ENCODE measurements around the gene PRUNE2. TPM values are rescaled to one million over a fixed set of nuclear protein-coding genes. Genes with fewer than 3 reads are reported as not detected.
A peak's percentile ranks its signal among the peaks of the same experiment; 100 is the strongest.

PRUNE2 gene
- polyA plus RNA-seq, 3 donors = 0.72 to 1.8 (median 1.5) TPM

- Histone ChIP-seq H3K79me2 (ENCODE audit: insufficient read depth, low read length) (no peaks in the 10 kb centered on the region), H3K27ac (ENCODE audit: low read depth in 1 of 2, low read length in 2 of 2) (peak overlapping the region in 1 of 2 donors; percentile 90), H3K36me3 (replicated peaks in 1 of 2; ENCODE audit: control insufficient read depth in 1 of 2, insufficient read depth in 2 of 2, low read length in 2 of 2) (no peaks in the 10 kb centered on the region), H4K20me1 (ENCODE audit: insufficient read depth, low read length) (no peaks in the 10 kb centered on the region), H3K4me2 (replicated peaks; ENCODE audit: extremely low read depth, low read length, poor library complexity, severe bottlenecking) (no peak overlapping the region), H2AFZ (ENCODE audit: insufficient read depth, low read depth, low read length, poor library complexity, severe bottlenecking) (no peak overlapping the region), H3K4me3 (replicated peaks in 1 of 3; ENCODE audit: low read depth in 2 of 3, low read length in 3 of 3) (no peak overlapping the region), H3K4me1 (ENCODE audit: control insufficient read depth in 1 of 2, insufficient read depth in 2 of 2, low read length in 2 of 2) (peaks cover 65 to 68% of the 10 kb centered on the region in 2 donors), H3K9ac (ENCODE audit: insufficient read depth, low read length, poor library complexity, severe bottlenecking) (no peak overlapping the region), H3K9me3 (replicated peaks in 1 of 2; ENCODE audit: control insufficient read depth in 1 of 2, insufficient read depth in 1 of 2, low read length in 2 of 2) (no peaks in the 10 kb centered on the region), H3K27me3 (ENCODE audit: control insufficient read depth in 2 of 2, insufficient read depth in 2 of 2, low read length in 2 of 2) (no peaks in the 10 kb centered on the region)
- peak overlapping the region in 5 of 7 donors; percentile 6 to 93 (median 91) for H3K27ac Mint-ChIP-seq
- H3K36me3 Mint-ChIP-seq = peaks cover 0 to 5% of the 10 kb centered on the region in 2 donors
- intact Hi-C loops (cut with micrococcal nuclease) = no loop called here
- peaks cover 0 to 3% (median 0%) of the 10 kb centered on the region in 7 donors for H3K9me3 Mint-ChIP-seq
- 88% methylated on average over 5 of the region's 6 CpGs for WGBS (ENCODE audit: insufficient coverage)
- DNase-seq = no peak
- peaks cover 0 to 3% (median 0%) of the 10 kb centered on the region in 3 donors for H3K27me3 Mint-ChIP-seq (ENCODE audit: low read depth in 3 of 3)
- peak overlapping the region in 1 of 2 donors; percentile 2 for H3K4me3 Mint-ChIP-seq
- peaks cover 67% of the 10 kb centered on the region for H3K4me1 Mint-ChIP-seq
- TF ChIP-seq CTCF (IDR thresholded peaks at IDR 0.05) = no peak
These were observed 319.3 kb downstream of the PRUNE2 start for GRCh38 chr9:76586390-76587314.

- Histone ChIP-seq H3K4me1 (ENCODE audit: control insufficient read depth in 1 of 2, insufficient read depth in 2 of 2, low read length in 2 of 2) (peaks cover 58 to 61% of the 10 kb centered on the region in 2 donors), H3K4me3 (replicated peaks in 1 of 3; ENCODE audit: low read depth in 2 of 3, low read length in 3 of 3) (peak overlapping the region in 1 of 3 experiments; percentile 18), H3K9ac (ENCODE audit: insufficient read depth, low read length, poor library complexity, severe bottlenecking) (peak overlapping the region; percentile 34), H3K27me3 (ENCODE audit: control insufficient read depth in 2 of 2, insufficient read depth in 2 of 2, low read length in 2 of 2) (no peaks in the 10 kb centered on the region), H3K36me3 (replicated peaks in 1 of 2; ENCODE audit: control insufficient read depth in 1 of 2, insufficient read depth in 2 of 2, low read length in 2 of 2) (no peaks in the 10 kb centered on the region), H3K79me2 (ENCODE audit: insufficient read depth, low read length) (no peaks in the 10 kb centered on the region), H3K9me3 (replicated peaks in 1 of 2; ENCODE audit: control insufficient read depth in 1 of 2, insufficient read depth in 1 of 2, low read length in 2 of 2) (no peaks in the 10 kb centered on the region), H3K4me2 (replicated peaks; ENCODE audit: extremely low read depth, low read length, poor library complexity, severe bottlenecking) (peak overlapping the region; percentile 29), H4K20me1 (ENCODE audit: insufficient read depth, low read length) (no peaks in the 10 kb centered on the region), H2AFZ (ENCODE audit: insufficient read depth, low read depth, low read length, poor library complexity, severe bottlenecking) (peak overlapping the region; percentile 59), H3K27ac (ENCODE audit: low read depth in 1 of 2, low read length in 2 of 2) (peak overlapping the region; percentile 49 to 90)
- TF ChIP-seq CTCF (IDR thresholded peaks at IDR 0.05) = no peak
- 69% methylated on average over 2 of the region's 6 CpGs for WGBS (ENCODE audit: insufficient coverage)
- Mint-ChIP-seq H3K4me3 (peak overlapping the region in 1 of 2 donors; percentile 64), H3K27ac (peak overlapping the region; percentile 89 to 93 (median 91)), H3K9me3 (peaks cover 0 to 3% (median 0%) of the 10 kb centered on the region in 7 donors), H3K36me3 (peaks cover 0 to 5% of the 10 kb centered on the region in 2 donors), H3K27me3 (ENCODE audit: low read depth in 3 of 3) (peaks cover 0 to 3% (median 0%) of the 10 kb centered on the region in 3 donors), H3K4me1 (peaks cover 63% of the 10 kb centered on the region)
- intact Hi-C loops (cut with micrococcal nuclease) = no loop called here
- peak; percentile 81 to 93 (median 88) for DNase-seq
These were observed 320.2 kb downstream of the PRUNE2 start for GRCh38 chr9:76585487-76586389.

Data from CD14-positive monocyte (primary cell).